ENCODE data around the gene ELMO2. TPM values are rescaled to one million over a fixed set of nuclear protein-coding genes. Genes with fewer than 3 reads are reported as not detected.

ELMO2 gene
- total and polyA plus RNA-seq, 9 of the 15 experiments (the other 6 are each of a cell fraction or from before 2014, with no cell fraction given): 7.5 to 21.5 (median 15.9) TPM

DNA sequence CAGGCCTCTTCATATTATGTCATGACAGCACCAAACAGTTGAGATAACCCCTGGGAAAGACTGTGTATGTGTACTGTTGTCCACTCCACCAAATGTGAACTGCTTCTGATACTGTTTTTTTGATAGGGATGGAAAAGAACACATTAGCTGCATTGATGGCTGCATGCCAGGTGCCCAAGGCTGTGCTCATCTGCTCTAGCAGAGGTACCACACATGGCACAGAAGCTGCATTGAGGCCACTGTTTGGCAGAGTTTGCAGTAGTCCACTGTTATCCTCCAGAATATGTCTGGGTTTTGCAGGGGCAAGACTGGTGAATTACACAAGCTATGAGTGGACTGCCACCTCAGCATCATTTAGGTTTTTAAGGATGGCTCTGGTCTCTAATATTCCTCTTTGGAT is 28.2 kb upstream of the ELMO2 start:
- Histone ChIP-seq H3K4me1 (replicated peaks in 1 of 2; ENCODE audit: control insufficient read depth in 2 of 2, insufficient read depth in 2 of 2, low read length in 2 of 2) (no peaks in the 10 kb centered on the region), H3K79me2 (ENCODE audit: control insufficient read depth, insufficient read depth, low read length) (no peaks in the 10 kb centered on the region), H3K9me3 (replicated peaks; ENCODE audit: control insufficient read depth, insufficient read depth, low read depth, low read length) (no peaks in the 10 kb centered on the region), H3K27ac (ENCODE audit: extremely low read depth, low read depth, low read length) (no peak overlapping the region), H3K27me3 (ENCODE audit: control insufficient read depth in 2 of 2, insufficient read depth in 2 of 2, low read length in 2 of 2) (peaks cover 2 to 23% of the 10 kb centered on the region in 2 experiments; a peak in 3 of 5 replicates), H2AFZ (ENCODE audit: low read depth, low read length) (no peak overlapping the region), H3K9ac (ENCODE audit: insufficient read depth in 1 of 2, low read depth in 2 of 2, low read length in 2 of 2) (no peak overlapping the region), H3K4me2 (ENCODE audit: insufficient read depth, low read length) (no peak overlapping the region), H4K20me1 (replicated peaks; ENCODE audit: control insufficient read depth, insufficient read depth, low read length) (no peaks in the 10 kb centered on the region), H3K4me3 (no peak overlapping the region), H3K9me1 (ENCODE audit: control insufficient read depth, insufficient read depth, low read length) (no peaks in the 10 kb centered on the region), H3K36me3 (ENCODE audit: control insufficient read depth, insufficient read depth, low read length) (no peaks in the 10 kb centered on the region)
- no peak for FAIRE-seq
- no peak for ATAC-seq
- ChIA-PET POLR2A (interaction anchor here (0.6 to 0.7 kb wide), 2 partner anchors 361 to 1380 kb away, joined by 3 read pairs; no protein-coding TSS in a partner anchor), CTCF (ENCODE audit: low intra/inter-chr PET ratio) (no interaction called here)
- TF ChIP-seq SAFB (IDR thresholded peaks at IDR 0.05; ENCODE audit: borderline replicate concordance, low read depth, low read length): no peak
- TF ChIP-seq PRDM10 (IDR thresholded peaks at IDR 0.05; ENCODE audit: partially characterized antibody): no peak
- no peak for TF ChIP-seq BMI1 (IDR thresholded peaks at IDR 0.05; ENCODE audit: low read length)
- no peak for TF ChIP-seq PRPF4 (IDR thresholded peaks at IDR 0.05; ENCODE audit: insufficient read depth, low read depth, low read length, poor library complexity, severe bottlenecking)
- TF ChIP-seq TGIF2 (CRISPR knock-in tag; IDR thresholded peaks at IDR 0.05): no peak
- no peak for TF ChIP-seq HLTF (IDR thresholded peaks at IDR 0.05)
- TF ChIP-seq CCAR2 (IDR thresholded peaks at IDR 0.05; ENCODE audit: low read depth, low read length): no peak
- TF ChIP-seq ATF4 (CRISPR knock-in tag; IDR thresholded peaks at IDR 0.05): no peak
- TF ChIP-seq GTF2F1 (IDR thresholded peaks at IDR 0.05; ENCODE audit: low read depth, low read length): no peak
- TF ChIP-seq ZNF408 (CRISPR knock-in tag; IDR thresholded peaks at IDR 0.05; ENCODE audit: low read depth): no peak
- TF ChIP-seq IRF2 (CRISPR knock-in tag; IDR thresholded peaks at IDR 0.05): no peak
- no peak for TF ChIP-seq SMARCA4 (IDR thresholded peaks at IDR 0.05)
- no peak for TF ChIP-seq ZNF436 (CRISPR knock-in tag; IDR thresholded peaks at IDR 0.05)
- TF ChIP-seq FOXM1 (IDR thresholded peaks at IDR 0.05; ENCODE audit: low read depth): no peak
- no peak for TF ChIP-seq FOXM1 (CRISPR knock-in tag; IDR thresholded peaks at IDR 0.05; ENCODE audit: low read depth)
- no peak for TF ChIP-seq PHF20 (IDR thresholded peaks at IDR 0.05; ENCODE audit: partially characterized antibody)
- TF ChIP-seq LCOR (CRISPR knock-in tag; IDR thresholded peaks at IDR 0.05): no peak
- no peak for TF ChIP-seq MEIS2 (IDR thresholded peaks at IDR 0.05; ENCODE audit: partially characterized antibody)
- no TSS peak for BruUV-seq (replicated peaks)
- no peak for DNase-seq (ENCODE audit: extremely low read depth in 1 of 4, low spot score in 3 of 4)
- intact Hi-C loops (cut with micrococcal nuclease): no loop called here
- in situ Hi-C loops (cut with MboI): no loop called here
